Limb (tissue), 2 donors: Measurements from ENCODE around the gene UGGT1.

Source experiments
- DNase-seq, 2 donors: peaks; one replicate each; pipeline ENCODE4 v3.0.0-alpha.2; 2016; ENCODE audit errors: extremely low spot score in 2 of 2

The UGGT1 gene

DNA sequence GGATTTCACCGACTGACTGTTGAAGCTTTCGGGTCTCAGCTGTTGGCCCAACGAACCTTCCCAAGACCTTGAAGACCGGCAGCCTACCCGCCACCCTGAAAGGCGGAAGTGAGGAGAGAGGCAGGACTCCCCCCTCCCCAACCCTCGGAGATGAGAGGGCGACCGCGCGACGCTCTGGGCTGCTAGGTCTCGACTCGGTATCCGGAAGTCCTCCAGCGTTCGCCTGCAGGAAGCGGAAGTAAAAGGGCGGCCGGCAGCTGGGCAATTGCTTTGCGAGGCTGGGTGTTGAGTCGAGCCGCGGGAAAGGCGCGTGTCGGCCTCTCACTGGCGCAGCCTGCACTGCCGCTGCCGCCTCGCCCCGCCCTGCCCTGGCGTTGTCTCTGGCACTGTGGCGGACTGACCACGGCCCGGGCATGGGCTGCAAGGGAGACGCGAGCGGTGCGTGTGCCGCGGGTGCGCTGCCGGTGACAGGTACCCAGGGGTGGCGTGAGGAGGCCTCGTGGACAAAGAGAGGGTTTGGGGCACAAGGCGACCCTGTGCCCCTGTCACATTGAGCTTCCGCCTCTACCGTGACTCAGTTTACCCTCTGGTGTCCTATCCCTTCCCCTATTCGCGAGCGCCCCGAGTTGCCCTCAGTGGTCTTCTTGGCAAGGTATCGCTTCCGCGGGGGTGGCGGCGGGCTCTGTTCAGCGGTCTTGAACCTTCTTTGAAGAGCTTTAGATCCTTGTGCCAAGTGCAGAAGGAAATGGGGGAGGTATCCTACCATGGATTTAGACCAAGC is at the start of gene UGGT1:
UGGT1 (plus strand) TSS at position 256 of the 781 bp plus-strand sequence; CDS start at position 414, 158 bp downstream.
- peak; percentile 94 to 95 for DNase-seq

DNA sequence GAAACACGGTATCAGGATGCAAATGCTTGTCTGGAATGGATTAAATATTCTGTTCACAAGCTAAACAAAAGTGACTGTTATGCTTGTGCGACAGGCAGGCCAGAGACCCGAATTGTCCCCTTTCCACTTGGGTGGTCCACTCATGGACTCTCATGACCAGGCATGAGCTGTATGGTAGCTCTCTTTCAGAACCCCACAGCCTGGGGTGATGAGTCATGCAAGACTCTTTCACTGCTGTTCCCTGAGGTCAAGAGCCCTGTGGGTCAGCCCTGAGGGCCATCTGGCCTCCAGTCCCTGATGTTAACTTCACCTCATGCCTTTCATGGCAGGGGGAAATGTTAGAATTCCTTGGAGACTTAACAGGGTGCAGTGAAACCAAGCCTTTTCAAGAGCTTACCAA is 49.4 kb upstream of the UGGT1 start:
- DNase-seq, result no peak

DNA sequence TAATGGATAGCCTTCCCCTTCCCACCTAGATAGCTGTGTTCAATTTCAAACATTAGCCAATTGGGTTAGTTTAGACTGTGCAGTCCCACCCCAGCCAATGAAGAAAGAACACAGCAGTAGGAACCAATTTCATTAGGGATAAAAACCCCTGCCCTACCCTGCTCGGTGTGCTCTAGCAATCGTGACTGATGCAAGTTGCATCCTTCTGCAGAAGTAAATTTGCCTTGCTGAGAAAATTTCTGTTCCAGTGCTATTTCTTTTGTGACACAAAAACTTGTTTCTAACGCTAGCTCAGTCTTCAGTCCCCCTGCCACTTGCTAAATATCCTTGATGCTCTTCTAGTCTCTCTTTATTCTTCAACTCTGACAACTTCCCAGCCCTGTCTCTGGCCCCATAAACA is 48.0 kb upstream of the UGGT1 start:
- DNase-seq, result no peak

- no peak for DNase-seq
Measured at GRCh38 chr2:128053331-128053730, 37.7 kb upstream of the UGGT1 start.

DNA sequence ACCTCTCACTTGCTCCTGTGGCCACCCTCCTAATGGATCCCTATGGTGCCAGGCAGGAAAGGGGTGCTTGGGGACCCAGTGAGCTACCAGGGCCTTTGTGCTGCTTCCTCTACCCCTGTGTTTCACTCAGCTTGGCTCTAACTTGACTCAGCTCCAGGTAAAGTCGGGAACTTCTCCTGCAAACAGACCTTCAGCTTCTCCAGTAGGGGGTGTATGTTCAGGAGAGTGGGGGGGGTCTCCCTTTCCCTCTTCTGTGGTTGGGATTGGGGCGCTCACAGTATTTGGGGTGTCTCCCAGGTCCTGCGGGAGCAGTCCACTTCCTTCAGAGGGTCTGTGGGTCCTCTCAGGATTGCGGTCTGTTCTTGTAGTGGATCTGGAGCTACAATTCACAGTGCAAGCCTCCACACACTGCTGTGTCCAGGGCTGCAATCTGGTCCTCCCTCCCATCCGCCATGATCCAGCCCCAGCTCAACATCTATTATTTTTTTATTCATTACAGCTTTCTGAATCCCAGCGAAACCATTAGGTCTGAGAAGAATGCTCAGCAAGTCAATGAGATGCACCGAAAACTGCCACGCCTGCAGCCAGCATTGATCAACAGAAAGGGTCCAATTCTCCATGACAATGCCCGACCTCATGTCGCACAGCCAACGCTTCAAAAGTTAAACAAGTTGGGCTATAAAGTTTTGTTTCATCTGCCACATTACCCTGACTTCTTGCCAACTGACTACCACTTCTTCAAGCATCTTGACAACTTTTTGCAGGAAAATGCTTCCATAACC is 36.7 kb upstream of the UGGT1 start:
- no peak for DNase-seq

GRCh38 chr2:128057334-128057733 is 33.7 kb upstream of the UGGT1 start:
- DNase-seq, result no peak

- DNase-seq, result no peak
Measured at GRCh38 chr2:128058114-128058513, 32.9 kb upstream of the UGGT1 start.

DNA sequence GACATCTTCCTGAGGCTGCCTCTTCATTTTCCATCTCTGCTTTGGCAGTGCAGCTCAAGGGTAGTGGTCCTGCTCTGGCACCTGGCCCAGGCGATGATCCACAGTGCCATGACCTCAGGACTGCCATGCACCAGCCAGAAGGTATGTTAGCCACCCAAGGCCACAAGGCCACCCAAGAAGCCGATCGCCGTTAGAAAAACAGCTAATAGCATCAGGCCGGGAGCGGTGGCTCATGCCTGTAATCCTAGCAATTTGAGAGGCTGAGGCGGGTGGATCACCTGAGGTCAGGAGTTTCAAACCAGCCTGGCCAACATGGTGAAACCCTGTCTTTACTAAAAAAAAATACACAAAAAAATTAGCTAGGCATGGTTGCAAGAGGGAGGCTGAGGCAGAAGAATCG is 28.4 kb upstream of the UGGT1 start:
- no peak for DNase-seq

DNA sequence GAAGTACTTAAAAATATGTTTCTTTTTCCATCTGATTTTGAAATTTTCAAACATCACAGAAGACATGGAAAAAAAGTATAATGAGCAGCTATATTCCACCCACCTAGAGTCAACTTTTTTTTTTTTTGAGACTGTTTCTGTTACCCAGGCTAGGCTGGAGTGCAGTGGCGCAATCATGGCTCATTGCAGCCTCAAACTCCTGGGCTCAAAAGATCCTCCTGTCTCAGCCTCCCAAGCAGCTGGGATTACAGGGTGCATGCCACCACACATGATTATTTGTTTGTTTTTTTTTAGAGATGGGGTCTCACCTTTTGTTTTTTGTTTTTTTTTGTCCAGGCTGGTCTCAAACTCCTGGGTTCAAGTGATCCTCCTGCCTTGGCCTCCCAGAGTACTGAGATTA is 26.6 kb upstream of the UGGT1 start:
- no peak for DNase-seq

DNA sequence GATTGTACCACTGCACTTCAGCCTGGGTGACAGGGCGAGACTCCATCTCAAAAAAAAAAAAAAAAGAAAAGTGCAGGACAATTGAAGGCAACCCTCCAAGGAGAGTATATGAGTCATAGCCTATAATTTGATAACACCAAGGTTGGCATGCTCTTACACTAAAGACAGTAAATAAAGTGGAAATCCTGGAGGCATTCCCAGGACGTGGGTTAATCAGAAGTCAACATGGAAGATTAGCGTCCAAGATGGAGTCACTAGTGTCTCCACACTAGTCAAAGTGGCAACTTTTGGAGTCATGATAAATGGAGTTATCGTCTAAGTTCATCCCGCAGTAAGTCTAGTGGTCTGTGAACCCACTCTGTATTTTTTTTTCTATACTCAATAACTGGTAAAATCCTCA is 21.2 kb upstream of the UGGT1 start:
- no peak for DNase-seq

DNA sequence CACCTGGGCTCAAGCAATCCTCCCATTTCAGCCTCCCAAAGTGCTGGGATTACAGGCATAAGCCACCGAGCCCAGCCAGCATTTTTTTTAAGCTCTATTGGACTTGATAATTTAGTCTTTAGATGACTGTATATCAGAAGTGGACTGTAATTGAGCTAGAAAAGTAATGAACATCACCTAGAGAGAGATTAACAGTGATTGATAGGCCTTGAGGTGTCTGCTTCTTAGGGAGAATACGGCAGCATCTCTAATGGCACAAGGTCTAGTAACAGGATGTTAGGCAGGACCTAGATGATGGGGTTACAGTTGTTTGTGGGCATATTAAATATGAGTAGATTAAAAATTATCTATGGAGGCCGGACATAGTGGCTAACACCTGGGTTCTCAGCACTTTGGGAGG is 17.7 kb upstream of the UGGT1 start:
- DNase-seq, result no peak

DNA sequence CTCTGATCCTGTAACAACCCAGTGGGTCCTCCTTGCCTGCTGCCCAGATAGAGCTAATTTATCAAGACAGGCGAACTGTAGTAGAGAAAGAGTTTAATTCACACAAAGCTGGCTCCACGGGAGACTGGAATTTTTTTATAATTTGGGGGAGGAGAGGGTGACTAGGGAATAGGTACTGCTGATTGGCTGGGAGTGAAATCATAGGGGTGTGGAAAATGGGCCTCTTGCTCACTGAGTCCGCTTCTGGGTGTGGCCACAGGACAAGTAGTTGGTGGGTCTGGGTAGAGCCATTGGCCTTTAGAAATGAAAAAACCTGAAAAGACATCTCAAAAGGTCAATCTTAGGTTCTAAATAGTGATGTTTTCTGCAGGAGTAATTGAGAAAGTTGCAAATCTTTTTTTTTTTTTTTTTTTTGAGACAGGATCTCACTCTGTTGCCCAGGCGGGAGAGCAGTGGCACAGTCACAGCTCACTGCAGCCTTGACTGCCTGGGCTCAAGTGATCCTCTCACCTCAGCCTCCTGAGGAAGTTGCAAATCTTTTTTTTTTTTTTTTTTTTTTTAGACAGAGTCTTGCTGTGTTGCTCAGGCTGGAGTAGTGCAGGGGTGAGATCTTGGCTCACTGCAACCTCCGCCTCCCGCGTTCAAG is 14.4 kb upstream of the UGGT1 start:
- DNase-seq, result no peak

DNA sequence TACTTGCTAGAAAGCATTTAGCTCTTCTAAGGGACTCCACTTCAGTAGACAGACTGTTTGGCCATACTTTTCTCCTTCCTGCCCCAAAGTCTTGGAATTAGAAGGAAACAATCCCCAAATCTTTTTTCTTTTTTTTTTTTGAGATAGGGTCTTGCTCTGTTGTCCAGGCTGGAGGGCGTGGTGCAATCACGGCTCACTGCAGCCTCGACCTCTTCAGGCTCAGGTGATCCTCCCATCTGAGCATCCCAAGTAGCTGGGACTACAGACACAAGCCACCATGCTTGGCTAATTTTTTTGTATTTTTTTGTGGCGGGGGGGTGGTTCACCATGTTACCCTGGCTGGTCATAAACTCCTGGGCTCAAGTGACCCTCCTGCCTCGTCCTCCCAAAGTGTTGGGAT is 6.2 kb upstream of the UGGT1 start:
- no peak for DNase-seq

DNA sequence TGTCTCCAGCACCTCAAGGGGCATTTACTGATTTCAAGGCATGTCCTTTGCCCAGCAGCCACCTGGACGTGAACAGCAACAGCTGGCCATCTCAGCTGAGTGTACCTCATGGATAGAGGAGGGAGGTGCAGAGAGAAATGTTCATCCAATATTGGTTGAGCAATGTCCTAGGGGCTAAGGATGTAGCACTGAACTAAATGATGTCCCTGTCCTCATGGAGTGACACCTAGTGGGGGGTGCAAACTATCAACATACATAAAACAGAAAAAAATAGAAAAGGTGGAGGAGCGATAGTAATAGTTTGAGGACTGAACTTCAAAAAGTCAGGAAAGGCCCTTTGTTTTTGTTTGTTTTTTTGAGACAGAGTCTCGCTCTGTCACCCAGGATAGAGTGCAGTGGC is 4.8 kb upstream of the UGGT1 start:
- DNase-seq, result no peak

GRCh38 chr2:128090575-128090944 is 440 bp upstream of the UGGT1 start:
- DNase-seq, result no peak

DNA sequence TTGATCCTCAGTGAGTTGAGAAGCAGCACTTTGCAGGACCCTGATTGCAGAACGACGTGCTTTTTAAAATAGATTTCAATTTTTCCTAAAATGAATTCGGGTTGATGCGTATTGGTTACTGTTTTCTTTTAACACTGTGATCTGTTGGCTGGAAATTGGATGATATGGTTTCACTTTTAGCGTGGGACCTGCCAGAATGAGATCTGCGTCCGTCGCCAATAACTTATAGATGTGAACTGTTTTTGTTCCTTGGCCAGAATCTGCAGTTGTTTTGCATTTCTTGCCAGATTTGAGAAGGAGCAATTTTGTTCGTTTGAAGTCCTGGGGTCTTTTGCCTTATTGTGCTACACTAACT is 703 bp downstream of the UGGT1 start:
- peak in 1 of 2 donors; percentile 10 for DNase-seq

- no peak for DNase-seq
Measured at GRCh38 chr2:128092656-128093055, 1.7 kb downstream of the UGGT1 start.

DNA sequence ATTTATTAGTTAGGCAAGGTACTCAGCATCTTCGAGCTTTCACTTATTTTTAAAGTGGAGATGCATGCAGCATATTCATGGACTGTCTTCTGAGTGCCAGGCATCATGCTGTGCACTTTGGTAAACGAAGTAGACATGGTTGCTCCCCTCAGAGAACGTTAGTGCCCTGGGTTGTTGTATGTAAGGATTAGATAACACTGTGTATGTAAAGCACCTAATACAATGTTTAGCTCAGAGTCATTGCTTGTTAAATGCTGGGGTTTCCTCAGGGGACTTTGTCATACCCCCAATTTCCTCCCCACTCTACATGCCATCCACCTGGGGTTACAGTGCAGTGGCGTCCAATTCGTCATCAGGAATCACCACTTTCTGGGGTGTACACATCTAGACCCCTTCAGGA is 2.8 kb downstream of the UGGT1 start:
- no peak for DNase-seq

DNA sequence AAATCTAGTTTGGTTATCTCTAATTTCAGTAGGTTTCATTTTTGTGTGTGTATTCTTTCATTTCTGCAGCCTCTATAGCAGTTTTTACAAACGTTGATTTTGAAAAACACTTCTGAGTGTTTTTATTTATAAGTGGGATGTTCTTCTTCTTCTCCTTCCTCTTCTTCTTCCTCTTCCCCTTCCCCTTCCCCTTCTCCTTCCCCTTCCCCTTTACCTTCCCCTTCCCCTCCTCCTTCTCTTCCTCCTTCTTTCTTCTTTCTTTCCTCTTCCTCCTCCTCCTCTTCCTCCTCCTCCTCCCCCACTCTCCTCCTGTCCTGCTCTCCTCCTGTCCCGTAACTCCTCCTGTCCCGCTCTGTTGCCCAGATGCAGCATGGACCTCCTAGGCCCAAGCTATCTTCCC is 4.2 kb downstream of the UGGT1 start:
- no peak for DNase-seq

- DNase-seq, result no peak
Measured at GRCh38 chr2:128103407-128103806, 12.4 kb downstream of the UGGT1 start.

DNA sequence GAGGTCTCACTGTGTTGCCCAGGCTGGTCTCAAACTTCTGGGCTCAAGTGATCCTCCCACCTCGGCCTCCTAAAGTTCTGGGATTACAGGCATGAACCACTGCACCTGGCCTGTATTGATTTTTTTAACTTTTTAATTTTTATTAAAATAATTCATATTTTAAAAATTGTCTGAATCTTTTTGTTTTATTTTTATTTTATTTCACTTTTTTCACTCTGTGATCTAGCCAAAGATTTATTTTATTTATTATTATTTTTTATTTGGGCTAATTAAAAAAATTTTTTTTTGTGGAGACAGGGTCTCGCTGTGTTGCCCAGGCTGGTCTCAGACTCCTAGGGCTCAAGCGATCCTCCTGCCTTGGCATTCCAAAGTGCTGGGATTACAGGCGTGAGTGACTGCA is 14.1 kb downstream of the UGGT1 start:
- DNase-seq, result no peak

- no peak for DNase-seq
Measured at GRCh38 chr2:128108166-128108565, 17.2 kb downstream of the UGGT1 start.

GRCh38 chr2:128109243-128109642 is 18.2 kb downstream of the UGGT1 start:
- no peak for DNase-seq
